NCI-H524 (cell line): ENCODE measurements around the gene CIP2A.

Experiments
- DNase-seq, 2 experiments: peaks; one replicate each; lab custom pipeline; 2025; lab: John Stamatoyannopoulos, UW

CIP2A gene

DNA sequence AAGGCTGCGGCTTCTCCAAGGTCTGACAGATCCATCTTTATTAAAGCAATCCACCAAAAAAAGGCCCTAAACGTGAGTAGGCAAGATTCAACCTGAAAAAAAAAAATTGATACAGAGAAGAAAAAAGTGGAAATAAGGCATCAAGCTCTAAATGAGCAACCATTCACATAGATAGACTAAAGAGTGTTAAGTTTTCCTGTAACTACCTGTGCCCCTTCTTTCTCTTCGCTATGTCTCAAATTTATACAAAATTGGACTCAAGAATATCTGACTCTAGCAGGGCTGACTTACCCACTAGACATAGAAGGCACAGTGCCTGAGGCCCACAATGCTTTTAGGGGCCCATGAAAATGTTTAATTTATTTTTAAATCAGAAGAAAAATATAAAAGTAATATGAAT lies 78.7 kb downstream of the CIP2A start, which contains the start of gene MYH15:
Gene MYH15 (minus strand): TSS at position 101 of the 400 bp plus-strand sequence. CDS start 66 bp downstream, at position 35.
- no peak for DNase-seq

DNA sequence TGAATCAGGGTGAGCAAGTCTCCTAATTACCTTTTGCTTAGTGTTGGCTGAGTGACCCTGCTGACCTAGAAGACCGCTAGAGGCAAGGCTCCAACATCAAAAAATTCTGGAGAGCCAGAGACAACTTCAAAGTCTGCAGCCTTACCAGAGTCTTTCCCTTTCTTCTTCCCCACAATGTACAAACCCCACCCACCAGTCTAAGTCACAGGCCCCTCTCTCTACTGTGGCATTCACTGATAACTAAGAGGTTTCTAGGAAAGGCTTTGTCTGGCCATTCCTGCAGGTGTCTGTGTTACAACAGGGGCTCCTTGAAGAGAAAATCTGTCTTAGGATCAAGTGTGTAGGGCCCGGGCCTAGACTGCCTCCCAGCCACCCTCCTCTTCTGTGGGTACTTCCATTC lies 79.4 kb downstream of the CIP2A start:
- DNase-seq = no peak

DNA sequence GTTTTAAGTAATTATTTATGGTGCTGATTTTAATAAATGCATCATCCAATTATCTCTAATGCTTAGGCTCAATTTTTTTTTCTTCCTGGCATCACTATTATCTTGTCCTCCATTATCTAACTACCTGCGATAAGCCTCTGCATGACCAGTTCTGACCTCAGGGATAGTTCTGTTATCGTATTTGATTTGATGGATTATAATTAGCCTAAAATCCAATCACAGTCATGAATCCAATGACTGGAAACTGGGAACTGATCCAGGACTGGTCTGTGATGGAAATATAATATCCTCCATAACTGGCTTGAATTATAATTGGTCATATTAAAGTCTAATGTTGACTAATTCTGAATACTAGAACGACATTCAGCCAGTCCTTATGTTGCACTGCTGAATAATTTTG lies 80.0 kb downstream of the CIP2A start:
- DNase-seq = peak; percentile 27 to 83

DNA sequence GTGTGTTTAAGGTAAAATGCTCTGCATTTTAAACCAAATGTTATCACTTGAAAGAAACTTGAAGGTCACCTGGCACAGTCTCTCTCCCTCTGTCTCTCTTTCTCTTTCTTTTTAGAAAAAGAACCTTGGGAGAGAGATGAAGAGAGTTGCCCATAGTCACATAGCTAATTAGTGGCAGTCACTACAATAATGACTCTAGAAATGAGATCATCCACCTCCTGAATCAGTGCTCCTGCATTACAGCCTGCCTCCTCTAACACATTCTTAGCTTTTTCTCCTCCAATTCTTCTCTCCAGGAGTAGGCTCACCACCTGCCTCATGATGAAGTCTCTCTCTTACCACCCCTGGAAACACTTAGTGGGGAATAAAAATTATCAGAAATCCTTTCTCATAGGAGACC lies 81.3 kb downstream of the CIP2A start:
- no peak for DNase-seq

DNA sequence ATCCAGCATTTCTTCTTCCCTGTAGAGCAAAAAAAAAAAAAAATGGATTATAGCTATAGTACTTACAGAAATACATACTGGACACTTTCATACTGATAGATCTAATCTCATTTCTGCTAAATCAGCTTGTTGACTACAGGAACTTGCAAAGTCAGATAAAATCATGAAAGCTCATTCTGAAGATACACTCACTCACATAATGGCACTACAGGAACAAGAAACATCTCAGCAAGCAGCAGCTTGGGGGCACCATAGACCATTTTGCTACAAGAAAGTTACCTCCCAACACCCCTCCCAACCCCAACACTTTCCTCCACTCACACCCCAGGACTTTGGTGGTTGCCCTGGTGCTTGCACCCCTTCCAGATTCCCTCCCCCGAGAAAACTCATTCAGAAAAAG lies 83.4 kb downstream of the CIP2A start:
- no peak for DNase-seq

DNA sequence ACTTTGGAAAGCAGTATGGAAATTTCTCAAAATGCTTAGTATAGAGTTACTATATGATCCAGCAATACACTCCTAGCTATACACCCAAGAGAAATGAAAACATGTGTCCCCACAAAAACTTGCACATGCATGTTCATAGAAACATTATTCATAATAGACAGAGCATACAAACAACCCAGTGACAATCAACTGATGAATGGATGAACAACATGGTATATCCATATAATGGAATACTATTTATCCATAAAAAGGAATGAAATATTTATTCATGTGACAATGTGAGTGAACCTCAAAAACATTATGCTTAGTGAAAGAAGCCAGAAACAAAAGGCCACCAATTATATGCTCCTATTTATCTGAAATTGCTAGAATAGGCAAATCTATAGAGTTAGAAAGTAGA lies 85.5 kb downstream of the CIP2A start:
- DNase-seq = no peak

DNA sequence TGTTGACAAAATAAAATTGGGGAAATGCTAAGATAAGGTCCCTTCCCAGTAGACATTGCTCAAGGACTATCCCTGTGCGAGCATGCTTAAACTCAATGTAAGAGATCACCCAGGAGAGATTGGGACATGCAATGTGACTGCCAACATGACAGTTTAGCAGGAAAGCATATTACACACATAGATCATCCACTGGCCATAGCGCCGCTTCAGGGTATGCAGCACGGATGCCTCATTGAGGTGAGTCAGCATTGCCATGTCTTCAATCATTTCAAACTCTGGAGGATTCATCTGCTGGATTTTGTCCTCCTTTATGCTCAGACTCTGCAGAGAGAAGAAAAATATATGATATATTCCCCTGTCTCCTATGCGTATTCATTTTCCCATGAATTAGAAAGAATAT lies 87.7 kb downstream of the CIP2A start:
- DNase-seq = no peak

DNA sequence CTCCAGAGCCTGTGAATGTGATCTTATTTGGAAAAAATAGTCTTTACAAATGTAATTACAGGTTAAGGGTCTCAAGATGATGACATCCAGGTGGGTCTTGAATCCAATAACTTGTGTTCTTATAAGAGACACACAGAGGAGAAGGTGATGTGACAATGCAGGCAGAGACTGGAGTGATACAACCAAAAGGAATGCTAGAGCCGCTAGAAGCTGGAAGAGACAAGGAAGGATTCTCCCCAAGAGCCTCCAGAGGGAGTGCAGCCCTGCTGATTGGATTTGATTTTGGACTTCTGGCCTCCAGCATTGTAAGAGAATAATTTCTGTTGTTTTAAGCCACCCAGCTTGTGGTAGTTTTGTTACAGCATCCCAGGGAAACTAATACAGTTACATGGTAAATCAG lies 88.5 kb downstream of the CIP2A start:
- DNase-seq = no peak
